ENCODE measurements around the gene SH3BP5.

SH3BP5 gene

GRCh38 chr3:15223685-15224572 lies 108.5 kb downstream of the SH3BP5 start:
- no peak for TF ChIP-seq CTCF (IDR thresholded peaks at IDR 0.05; ENCODE audit: borderline replicate concordance, insufficient read depth, low read depth, low read length)
- no peak overlapping the region for H3K4me3 ChIP-seq (ENCODE audit: low read depth, low read length)

GRCh38 chr3:15221574-15222217 lies 110.7 kb downstream of the SH3BP5 start:
- TF ChIP-seq CTCF (IDR thresholded peaks at IDR 0.05; ENCODE audit: borderline replicate concordance, insufficient read depth, low read depth, low read length): no peak
- no peak overlapping the region for H3K4me3 ChIP-seq (ENCODE audit: low read depth, low read length)

- no peak for TF ChIP-seq CTCF (IDR thresholded peaks at IDR 0.05; ENCODE audit: borderline replicate concordance, insufficient read depth, low read depth, low read length)
- no peak overlapping the region for H3K4me3 ChIP-seq (ENCODE audit: low read depth, low read length)
These were observed 111.7 kb downstream of the SH3BP5 start for GRCh38 chr3:15220661-15221060.

- no peak for TF ChIP-seq CTCF (IDR thresholded peaks at IDR 0.05; ENCODE audit: borderline replicate concordance, insufficient read depth, low read depth, low read length)
- H3K4me3 ChIP-seq (ENCODE audit: low read depth, low read length): no peak overlapping the region
These were observed 112.3 kb downstream of the SH3BP5 start for GRCh38 chr3:15220056-15220455.

- TF ChIP-seq CTCF (IDR thresholded peaks at IDR 0.05; ENCODE audit: borderline replicate concordance, insufficient read depth, low read depth, low read length): no peak
- no peak overlapping the region for H3K4me3 ChIP-seq (ENCODE audit: low read depth, low read length)
These were observed 113.7 kb downstream of the SH3BP5 start for GRCh38 chr3:15218689-15219088.

- no peak for TF ChIP-seq CTCF (IDR thresholded peaks at IDR 0.05; ENCODE audit: borderline replicate concordance, insufficient read depth, low read depth, low read length)
- no peak overlapping the region for H3K4me3 ChIP-seq (ENCODE audit: low read depth, low read length)
These were observed 114.5 kb downstream of the SH3BP5 start for GRCh38 chr3:15217841-15218267.

All from GM12875 (cell line).